Stimulated activated CD8-positive, alpha-beta memory T cell treated with anti-CD3 and anti-CD28 coated beads, Interleukin-7, amount 100 ng/mL, for 4 hours (primary cell): ENCODE measurements around the gene FOXP2.
"Not testable (repeated sequence)": the region's sequence is repeated elsewhere in the genome, so short reads cannot be mapped to it uniquely, and the experiment has no call there.

Experiments
- DNase-seq, 2 donors: peaks; one replicate each; pipeline ENCODE4 v3.0.0-alpha.2; 2020; ENCODE audit warnings: low read depth in 2 of 2

The FOXP2 gene

GRCh38 chr7:114588506-114588905, 173.9 kb downstream of the FOXP2 start:
- DNase-seq, result no peak

GRCh38 chr7:114589436-114589835, 174.8 kb downstream of the FOXP2 start:
- no peak for DNase-seq

- DNase-seq, result no peak
These were observed 175.7 kb downstream of the FOXP2 start for GRCh38 chr7:114590298-114590697.

GRCh38 chr7:114598946-114599345, 184.3 kb downstream of the FOXP2 start:
- no peak for DNase-seq

GRCh38 chr7:114606100-114606499, 191.5 kb downstream of the FOXP2 start:
- no peak for DNase-seq

- DNase-seq, result not testable (repeated sequence)
These were observed 194.2 kb downstream of the FOXP2 start for GRCh38 chr7:114608822-114609221.

DNA sequence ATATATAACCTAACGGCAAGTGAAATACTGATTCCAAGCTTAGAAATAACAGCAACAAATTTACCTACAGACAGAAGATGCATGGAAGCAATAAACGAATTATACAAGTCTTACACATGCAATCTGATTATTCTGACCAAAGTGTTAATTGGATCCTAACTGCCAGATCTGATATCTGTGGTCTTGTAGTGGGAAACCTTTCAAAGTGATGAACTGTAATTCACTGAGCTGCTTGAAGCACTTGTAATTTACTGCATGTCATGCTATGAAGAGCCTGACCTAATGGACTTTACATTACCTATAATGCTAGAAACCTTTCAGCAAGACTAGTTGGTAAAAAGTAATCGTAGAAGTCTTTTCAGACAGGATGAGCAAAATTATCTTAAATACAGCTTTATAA, 205.6 kb downstream of the FOXP2 start:
- no peak for DNase-seq

DNA sequence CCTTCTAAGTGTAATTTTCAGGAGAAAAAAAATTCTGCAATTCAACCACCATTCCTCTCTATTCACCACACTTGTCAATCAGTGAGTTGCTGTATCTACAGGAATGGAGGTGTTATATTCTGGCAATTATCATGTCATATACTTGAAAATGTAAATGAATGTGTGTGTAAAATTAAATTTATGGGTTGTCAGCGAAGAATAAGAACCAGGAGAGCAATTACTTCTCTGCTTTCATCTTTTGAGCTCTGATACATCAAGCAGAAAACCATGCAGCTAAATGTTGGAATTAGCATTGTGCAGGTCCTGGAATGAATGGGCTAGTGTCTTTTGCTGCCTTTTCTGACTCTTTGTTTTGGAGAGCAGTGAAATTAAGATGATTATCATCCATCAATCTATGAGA, 207.6 kb downstream of the FOXP2 start:
- no peak for DNase-seq

DNA sequence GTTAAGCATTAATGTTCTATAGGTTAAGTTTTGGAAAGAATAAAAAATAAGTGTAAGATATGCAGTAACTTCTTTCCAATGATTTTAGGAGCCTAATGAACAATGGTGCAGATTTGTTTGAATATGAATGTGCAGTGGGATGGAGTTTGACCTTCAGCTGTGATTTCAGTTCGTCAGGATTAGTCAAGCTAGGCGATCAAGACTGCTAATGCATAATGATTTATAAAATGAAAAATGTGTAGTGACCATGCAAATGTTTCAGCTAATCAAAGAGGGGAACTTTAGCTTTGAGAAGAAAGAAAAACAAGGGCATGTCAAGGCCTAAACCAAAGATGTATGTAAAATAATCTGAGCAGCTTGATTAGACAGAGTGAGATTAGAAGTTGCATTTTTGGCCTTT, 208.5 kb downstream of the FOXP2 start:
- no peak for DNase-seq

DNA sequence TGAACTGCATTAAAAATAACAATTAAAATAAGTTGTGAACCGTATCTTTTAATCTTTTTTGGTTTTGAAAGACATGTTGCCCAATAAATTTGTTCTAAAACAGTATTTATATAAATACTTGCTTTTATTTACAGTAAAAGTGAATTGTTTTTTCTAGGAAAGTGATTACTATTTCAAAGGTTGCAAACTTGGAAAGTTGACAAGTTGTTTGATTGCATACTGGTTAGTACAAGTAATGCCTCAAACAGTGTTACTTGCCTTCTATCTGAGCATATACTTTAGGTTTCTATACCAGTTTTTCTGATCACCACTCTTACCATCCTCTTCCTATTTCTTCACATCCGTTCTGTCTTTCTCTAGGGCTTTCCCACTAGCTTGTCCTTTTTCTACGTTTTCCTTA, 212.6 kb downstream of the FOXP2 start:
- no peak for DNase-seq

- DNase-seq, result no peak
These were observed 213.7 kb downstream of the FOXP2 start for GRCh38 chr7:114628362-114628761.

GRCh38 chr7:114629762-114630161, 215.1 kb downstream of the FOXP2 start:
- DNase-seq, result no peak

GRCh38 chr7:114630201-114630990, 215.8 kb downstream of the FOXP2 start:
- DNase-seq, result no peak

GRCh38 chr7:114631249-114631822, 216.7 kb downstream of the FOXP2 start:
- no peak for DNase-seq

- no peak for DNase-seq
These were observed 224.8 kb downstream of the FOXP2 start for GRCh38 chr7:114639451-114639850.

DNA sequence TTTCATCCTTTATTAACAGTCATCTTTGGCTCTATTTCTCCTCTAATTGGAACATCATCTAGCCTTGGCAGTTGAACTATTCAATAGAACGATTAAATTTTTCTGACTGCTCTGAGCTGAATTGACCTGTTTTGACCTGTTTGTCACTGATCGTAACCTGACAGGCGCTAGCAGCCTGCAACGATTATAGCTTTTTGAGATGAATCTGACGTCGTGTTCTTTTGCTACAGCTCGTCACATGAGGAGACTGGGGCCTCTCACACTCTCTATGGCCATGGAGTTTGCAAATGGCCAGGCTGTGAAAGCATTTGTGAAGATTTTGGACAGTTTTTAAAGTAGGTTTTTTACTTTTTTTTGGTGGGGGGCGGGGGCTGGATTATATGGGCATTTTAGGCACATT, 229.8 kb downstream of the FOXP2 start:
- DNase-seq, result no peak

DNA sequence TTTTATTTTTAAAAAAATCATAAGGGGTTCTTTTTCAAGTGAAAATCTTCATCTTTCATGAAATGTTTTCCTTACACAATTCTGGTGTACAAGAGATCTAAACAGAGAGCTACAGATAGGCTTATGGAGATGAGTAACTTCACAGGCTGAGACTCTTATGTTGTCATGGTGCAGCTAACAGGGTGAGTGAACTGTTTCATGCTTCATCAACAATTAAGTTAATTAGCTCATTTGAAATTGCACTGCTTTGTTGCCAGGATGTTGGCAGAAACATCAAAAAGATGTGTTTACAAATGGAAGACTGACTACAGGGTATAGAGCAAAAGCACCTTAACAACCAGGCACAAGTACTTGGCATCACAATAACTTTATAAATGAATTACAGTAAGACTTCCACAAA, 230.8 kb downstream of the FOXP2 start:
- no peak for DNase-seq

- no peak for DNase-seq
These were observed 232.9 kb downstream of the FOXP2 start for GRCh38 chr7:114647518-114647917.

GRCh38 chr7:114648117-114648516, 233.5 kb downstream of the FOXP2 start:
- no peak for DNase-seq

GRCh38 chr7:114648680-114649079, 234.1 kb downstream of the FOXP2 start:
- no peak for DNase-seq

GRCh38 chr7:114649689-114650088, 235.1 kb downstream of the FOXP2 start:
- DNase-seq, result no peak

- no peak for DNase-seq
These were observed 235.9 kb downstream of the FOXP2 start for GRCh38 chr7:114650491-114650890.

DNA sequence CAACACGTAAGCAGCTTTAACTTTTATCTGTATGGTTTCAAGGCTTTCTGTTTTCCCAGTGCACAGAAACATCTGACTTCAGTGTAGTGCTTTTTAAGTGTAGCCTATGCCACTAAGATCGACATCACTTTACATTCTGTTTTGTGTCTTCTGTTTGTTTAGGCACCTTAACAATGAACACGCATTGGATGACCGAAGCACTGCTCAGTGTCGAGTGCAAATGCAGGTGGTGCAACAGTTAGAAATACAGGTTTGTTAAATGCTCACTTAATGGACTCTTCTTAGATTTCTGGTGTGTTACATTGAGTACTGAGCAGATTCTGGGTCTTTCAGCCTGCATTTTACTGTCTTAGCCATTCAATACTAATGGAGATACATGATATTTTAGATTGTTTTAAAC, 237.4 kb downstream of the FOXP2 start:
- no peak for DNase-seq
